Ishikawa (cell line): ENCODE results near the gene PKNOX2.

ENCODE experiments used
- CEBPB ChIP-seq: IDR thresholded peaks from 2 replicates; pipeline ENCODE4 v1.6.1; 2012
- CREB1 ChIP-seq: IDR thresholded peaks from 2 replicates; pipeline ENCODE4 v1.6.1; 2012; ENCODE audit warnings: low read depth
- EGR1 ChIP-seq: IDR thresholded peaks from 2 replicates; pipeline ENCODE4 v1.6.1; 2012
- EP300 ChIP-seq: IDR thresholded peaks from 2 replicates; pipeline ENCODE4 v1.6.1; 2012; ENCODE audit warnings: borderline replicate concordance
- FOXM1 ChIP-seq: IDR thresholded peaks from 2 replicates; pipeline ENCODE4 v1.6.1; 2012; ENCODE audit warnings: low read depth, borderline replicate concordance
- NFIC ChIP-seq: IDR thresholded peaks from 2 replicates; pipeline ENCODE4 v1.6.1; 2012
- RAD21 ChIP-seq: IDR thresholded peaks from 2 replicates; pipeline ENCODE4 v1.6.1; 2012; ENCODE audit warnings: low read depth
- TAF1 ChIP-seq: IDR thresholded peaks from 2 replicates; pipeline ENCODE4 v1.6.1; 2012; ENCODE audit warnings: low read depth, mild to moderate bottlenecking
- TCF12 ChIP-seq: IDR thresholded peaks from 2 replicates; pipeline ENCODE4 v1.6.1; 2012; ENCODE audit warnings: low read depth
- TEAD4 ChIP-seq: IDR thresholded peaks from 2 replicates; pipeline ENCODE4 v1.6.1; 2012
- YY1 ChIP-seq: IDR thresholded peaks from 2 replicates; pipeline ENCODE4 v1.6.1; 2012; ENCODE audit warnings: low read depth
- ZBTB7A ChIP-seq: IDR thresholded peaks from 2 replicates; pipeline ENCODE4 v1.6.1; 2012; ENCODE audit warnings: low read depth
- TF ChIP-seq, protein P1 (sequence below): IDR thresholded peaks from 2 replicates; pipeline ENCODE4 v1.6.1; 2012; ENCODE audit warnings: low read depth, mild to moderate bottlenecking
- TF ChIP-seq, protein P2 (sequence below): IDR thresholded peaks from 2 replicates; pipeline ENCODE4 v1.6.1; 2012
- TF ChIP-seq, protein P3 (sequence below): IDR thresholded peaks from 2 replicates; pipeline ENCODE4 v1.6.1; 2012

Gene PKNOX2

DNA sequence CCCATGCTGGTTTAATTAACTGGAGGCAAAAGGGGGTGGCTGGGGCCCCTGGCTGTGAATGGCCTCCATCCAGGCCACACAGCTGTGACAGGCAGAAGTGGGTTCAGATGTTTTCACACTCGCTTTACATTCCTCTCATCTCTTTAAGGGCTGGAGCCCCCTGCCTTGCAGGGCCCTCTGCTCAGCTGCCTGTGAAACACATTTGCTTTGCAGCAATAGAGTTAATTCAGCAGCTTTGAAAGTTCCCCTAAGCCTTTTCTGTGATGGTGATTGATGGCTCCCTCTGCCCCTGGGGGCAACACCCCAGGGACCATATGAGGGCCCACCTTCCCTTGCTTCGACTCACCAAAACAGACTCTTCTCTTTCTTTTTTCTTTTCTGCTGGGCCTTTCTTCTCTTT is 192.2 kb downstream of the PKNOX2 start:
- TF ChIP-seq NFIC: no peak
- no peak for TF ChIP-seq RAD21

DNA sequence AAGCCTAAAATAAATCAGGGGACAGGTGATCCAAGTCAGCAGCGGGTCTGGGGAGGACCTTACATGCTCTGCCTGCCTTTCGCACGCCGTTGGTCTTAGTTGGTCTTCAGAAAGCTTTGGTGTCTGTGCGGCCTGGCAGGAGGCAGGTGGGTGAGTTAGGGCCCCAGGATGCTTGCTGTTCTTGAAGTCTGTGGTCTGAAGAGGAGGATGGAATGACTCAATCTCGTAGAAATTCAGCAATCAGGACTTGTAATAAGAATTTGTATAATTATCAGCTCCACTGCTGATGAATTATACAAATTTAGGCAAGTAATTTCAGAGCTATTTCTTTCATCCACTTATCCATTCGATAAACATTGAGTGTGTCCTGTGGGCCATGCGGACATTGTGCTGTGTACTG is 193.0 kb downstream of the PKNOX2 start:
- TF ChIP-seq TAF1: no peak
- TF ChIP-seq NFIC: no peak
- no peak for TF ChIP-seq TEAD4
- no peak for TF ChIP-seq FOXM1
- no peak for TF ChIP-seq CREB1
- TF ChIP-seq TCF12: no peak
- TF ChIP-seq, protein P1, sequence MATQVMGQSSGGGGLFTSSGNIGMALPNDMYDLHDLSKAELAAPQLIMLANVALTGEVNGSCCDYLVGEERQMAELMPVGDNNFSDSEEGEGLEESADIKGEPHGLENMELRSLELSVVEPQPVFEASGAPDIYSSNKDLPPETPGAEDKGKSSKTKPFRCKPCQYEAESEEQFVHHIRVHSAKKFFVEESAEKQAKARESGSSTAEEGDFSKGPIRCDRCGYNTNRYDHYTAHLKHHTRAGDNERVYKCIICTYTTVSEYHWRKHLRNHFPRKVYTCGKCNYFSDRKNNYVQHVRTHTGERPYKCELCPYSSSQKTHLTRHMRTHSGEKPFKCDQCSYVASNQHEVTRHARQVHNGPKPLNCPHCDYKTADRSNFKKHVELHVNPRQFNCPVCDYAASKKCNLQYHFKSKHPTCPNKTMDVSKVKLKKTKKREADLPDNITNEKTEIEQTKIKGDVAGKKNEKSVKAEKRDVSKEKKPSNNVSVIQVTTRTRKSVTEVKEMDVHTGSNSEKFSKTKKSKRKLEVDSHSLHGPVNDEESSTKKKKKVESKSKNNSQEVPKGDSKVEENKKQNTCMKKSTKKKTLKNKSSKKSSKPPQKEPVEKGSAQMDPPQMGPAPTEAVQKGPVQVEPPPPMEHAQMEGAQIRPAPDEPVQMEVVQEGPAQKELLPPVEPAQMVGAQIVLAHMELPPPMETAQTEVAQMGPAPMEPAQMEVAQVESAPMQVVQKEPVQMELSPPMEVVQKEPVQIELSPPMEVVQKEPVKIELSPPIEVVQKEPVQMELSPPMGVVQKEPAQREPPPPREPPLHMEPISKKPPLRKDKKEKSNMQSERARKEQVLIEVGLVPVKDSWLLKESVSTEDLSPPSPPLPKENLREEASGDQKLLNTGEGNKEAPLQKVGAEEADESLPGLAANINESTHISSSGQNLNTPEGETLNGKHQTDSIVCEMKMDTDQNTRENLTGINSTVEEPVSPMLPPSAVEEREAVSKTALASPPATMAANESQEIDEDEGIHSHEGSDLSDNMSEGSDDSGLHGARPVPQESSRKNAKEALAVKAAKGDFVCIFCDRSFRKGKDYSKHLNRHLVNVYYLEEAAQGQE: no peak
- TF ChIP-seq CEBPB: no peak
- TF ChIP-seq EGR1: no peak
- TF ChIP-seq, protein P2, sequence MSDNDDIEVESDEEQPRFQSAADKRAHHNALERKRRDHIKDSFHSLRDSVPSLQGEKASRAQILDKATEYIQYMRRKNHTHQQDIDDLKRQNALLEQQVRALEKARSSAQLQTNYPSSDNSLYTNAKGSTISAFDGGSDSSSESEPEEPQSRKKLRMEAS: no peak
- TF ChIP-seq ZBTB7A: no peak
- TF ChIP-seq RAD21: no peak
- TF ChIP-seq, protein P3, sequence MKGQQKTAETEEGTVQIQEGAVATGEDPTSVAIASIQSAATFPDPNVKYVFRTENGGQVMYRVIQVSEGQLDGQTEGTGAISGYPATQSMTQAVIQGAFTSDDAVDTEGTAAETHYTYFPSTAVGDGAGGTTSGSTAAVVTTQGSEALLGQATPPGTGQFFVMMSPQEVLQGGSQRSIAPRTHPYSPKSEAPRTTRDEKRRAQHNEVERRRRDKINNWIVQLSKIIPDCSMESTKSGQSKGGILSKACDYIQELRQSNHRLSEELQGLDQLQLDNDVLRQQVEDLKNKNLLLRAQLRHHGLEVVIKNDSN: no peak
- no peak for TF ChIP-seq EP300
- no peak for TF ChIP-seq YY1

DNA sequence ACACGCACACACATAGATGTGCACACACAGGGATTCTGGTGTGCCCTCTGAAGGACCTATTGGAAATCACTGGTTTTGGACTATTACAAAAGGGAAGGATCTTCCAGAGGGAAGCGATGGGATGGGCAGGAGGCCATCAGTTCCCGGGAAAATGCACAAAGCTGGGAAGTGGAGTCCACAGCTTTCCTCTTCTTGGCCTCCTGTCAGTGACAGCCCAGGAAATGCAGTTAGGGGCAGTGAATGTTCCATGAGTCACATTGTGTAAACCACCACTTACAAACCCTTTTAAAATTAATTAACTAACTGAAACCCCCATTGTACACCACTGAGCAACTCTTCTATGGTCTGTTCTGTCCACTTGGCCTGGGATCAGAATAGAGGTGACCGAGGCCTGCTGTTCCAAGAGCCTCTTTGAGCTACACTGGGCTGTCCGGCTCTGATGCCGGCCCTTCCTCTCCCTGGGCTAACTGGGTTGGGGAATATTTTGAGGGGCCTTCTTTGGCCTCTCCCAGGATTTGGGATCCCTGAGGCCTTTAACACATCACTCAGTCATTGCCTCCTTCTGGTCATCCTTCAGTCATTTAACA is 193.8 kb downstream of the PKNOX2 start:
- TF ChIP-seq, protein P2: no peak
- TF ChIP-seq NFIC (no peak), ZBTB7A (no peak)

DNA sequence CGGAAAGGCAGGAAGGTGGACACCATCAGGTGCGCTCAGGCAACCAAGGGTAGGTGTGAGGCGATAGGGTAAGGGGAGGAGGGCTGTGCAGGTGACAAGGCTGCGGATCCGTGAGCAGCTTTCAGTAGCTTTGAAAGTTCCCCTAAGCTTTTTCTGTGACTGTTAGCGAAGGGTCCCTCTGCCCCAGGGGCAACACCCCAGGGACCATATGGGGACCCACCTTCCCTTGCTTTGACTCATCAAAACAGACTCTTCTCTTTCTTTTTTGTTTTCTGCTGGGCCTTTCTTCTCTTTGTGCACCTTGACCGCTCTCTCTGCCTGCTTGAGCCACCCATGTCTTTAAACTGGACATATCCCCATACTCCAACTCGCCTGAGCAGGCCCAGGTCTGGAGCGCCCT is 194.6 kb downstream of the PKNOX2 start:
- no peak for TF ChIP-seq CREB1
- TF ChIP-seq, protein P2: no peak
- TF ChIP-seq, protein P3: no peak
- no peak for TF ChIP-seq EGR1
- no peak for TF ChIP-seq TCF12
- TF ChIP-seq ZBTB7A: no peak
- TF ChIP-seq, protein P1: no peak
- TF ChIP-seq YY1: no peak
- no peak for TF ChIP-seq EP300
- TF ChIP-seq CEBPB: no peak
- no peak for TF ChIP-seq NFIC
- TF ChIP-seq RAD21: no peak

DNA sequence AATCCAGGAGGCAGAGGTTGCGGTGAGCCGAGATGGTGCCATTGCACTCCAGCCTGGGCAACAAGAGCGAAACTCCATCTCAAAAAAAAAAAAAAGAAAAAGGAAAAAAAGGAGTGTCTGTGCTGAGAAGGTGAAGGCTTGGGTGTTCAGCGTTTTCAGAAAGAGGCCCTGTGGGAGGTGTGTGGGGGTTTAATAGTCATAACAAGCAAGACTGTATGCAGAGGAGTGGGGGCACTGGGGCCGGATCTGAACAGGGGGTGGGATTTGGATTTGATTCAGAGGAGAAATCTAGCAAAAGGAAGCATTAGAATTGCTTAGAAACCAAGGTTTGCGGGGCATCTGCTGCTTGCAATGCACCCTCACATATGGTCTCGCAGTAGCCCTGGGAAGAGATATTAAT is 195.5 kb downstream of the PKNOX2 start:
- TF ChIP-seq CEBPB (no peak), NFIC (no peak), EGR1 (no peak), ZBTB7A (no peak), EP300 (no peak), TAF1 (no peak), YY1 (no peak), TEAD4 (no peak), TCF12 (no peak), RAD21 (no peak), FOXM1 (no peak), CREB1 (no peak)
- TF ChIP-seq, protein P2: no peak
- TF ChIP-seq, protein P1: no peak
- TF ChIP-seq, protein P3: no peak
